HG03135 (cell line): ENCODE data around the gene KRT35.

ENCODE experiments used
- ATAC-seq: cut with Tn5 transposase; IDR thresholded peaks from one replicate; pipeline ENCODE4 v1.9.1; 2021; ENCODE audit warnings: mild to moderate bottlenecking, moderate library complexity; ENCODE audit not compliant: unreplicated experiment

Gene KRT35

GRCh38 chr17:41490000-41490990, 9.3 kb upstream of the KRT35 start:
- no peak for ATAC-seq

- ATAC-seq: no peak
Observed at GRCh38 chr17:41489531-41489930, 8.6 kb upstream of the KRT35 start, which contains the start of gene KRT36. Gene KRT36 (minus strand): TSS chr17:41489910. CDS start chr17:41489864, 46 bp downstream.

- no peak for ATAC-seq
Observed at GRCh38 chr17:41486809-41487530, 6.0 kb upstream of the KRT35 start.

GRCh38 chr17:41486316-41486715, 5.4 kb upstream of the KRT35 start:
- no peak for ATAC-seq

DNA sequence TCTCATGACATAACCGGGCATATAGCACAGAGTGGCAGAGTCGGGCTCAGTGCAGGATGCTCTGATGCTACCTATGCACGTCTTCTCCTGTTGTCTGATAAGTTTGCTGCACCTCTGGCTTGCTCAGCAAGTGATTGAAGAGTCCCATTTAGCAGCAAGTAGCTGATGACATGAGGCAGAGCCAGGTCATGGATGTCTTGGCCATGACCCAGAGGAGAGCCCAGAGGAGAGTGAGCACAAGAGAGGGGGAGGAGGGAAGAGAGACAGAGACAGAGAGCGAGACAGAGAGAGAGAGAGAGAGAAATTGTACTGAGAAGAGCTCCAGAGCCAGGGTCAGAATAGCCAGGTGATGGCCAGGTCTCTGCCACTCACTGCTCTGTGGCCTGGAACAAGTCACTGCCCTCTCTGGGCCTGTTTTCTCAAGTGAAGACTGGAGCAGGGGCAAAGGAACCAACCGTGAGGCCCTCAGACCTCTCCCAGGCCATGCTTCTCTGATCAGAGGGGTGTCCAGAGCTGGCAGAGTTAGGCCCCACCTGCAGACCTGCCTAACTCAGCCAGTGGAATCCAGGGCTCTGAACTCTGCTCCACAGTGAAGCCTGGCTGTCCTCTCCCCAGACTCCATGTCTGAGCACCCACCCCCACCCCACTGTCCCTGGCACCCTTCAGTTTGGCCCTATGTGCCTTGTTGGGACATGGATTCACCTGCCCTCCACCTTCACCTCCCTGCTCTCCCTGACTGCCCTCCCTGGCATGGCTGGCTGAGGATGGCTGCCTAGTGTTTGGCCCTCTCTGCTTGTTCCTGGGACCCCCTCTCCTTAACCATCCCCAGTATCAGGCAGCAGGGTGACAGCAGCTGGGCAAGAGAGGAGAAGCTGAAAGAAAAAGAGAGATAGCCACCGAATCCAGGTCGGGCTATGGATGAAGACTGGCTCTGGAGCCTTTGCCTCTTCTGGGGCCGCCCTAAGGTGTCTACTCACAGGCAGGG, 4.3 kb upstream of the KRT35 start:
- ATAC-seq: no peak

DNA sequence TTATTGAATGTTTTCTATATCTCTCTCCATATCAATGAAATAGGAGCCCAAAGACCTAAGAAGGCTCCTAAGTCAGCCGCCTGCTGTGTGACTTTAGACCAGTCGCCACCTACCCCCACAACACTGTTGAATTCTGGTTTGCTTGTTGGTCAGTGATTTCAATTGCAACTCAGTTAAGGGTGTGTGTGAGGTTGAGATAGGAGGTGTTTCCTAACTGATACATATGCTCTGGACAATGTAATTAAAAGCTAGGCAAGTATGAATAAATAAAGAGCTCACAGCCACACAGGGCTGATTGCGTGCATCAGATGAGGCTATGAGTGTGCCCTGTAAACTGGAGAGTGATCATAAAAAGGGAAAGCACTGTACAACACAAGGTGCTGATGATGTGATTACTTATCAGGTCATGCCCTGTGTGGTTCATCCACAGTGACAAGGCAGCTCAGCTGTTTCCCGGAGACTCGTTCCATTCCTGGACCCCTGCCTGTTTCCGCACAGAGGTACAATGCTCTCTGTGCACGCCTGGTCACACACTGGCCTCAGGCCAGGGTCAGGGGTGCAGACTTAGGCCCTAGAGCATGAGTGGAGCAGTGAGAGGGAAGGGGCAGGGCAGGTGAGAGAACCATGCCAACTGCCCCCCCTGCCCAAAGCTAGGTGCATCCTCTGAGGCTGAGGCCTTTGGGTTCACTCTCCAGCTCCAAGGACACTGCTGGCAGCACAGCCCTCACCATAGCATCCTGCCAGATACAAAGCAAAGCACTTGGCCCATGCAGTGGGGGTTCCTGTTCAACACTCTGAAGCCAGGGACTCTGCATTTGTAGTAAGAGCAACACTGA, 3.3 kb upstream of the KRT35 start:
- ATAC-seq: no peak

DNA sequence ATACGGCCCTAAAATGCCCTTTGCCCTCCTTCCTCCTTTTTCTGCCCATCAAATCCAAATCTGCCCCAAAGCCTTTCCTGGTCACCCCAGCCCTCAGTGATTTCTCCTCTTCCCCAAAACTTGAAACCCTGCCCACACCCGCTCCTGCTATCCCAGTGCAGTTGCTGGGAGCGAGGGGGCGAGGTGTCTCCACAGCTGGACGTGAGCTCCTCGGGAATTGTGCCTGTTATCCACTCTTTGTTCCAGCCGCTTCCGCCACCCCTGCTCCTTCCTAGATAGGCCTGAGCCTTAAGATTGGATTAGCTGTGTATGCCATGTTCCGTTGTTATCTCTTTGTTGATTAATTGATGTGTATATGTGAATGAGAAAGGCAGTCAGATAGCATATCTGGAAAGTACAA, 2.6 kb upstream of the KRT35 start:
- ATAC-seq: no peak

DNA sequence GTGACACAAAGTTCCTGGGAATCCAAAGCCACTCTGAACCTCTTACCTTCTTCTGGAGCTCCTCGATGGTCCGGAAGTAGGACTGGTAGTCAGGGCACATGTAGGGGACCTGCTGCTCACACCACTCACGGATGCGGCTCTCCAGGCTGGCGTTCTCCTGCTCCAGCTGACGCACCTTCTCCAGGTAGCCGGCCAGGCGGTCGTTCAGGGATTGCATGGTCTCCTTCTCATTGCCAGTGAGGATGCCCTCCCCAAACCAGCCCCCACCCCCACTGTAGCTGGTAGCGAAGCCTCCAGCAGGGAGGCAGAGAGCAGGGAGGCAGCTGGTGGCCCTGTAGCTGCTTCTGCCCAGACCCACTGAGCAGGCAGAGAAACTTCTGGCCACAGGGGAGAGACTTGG, 370 bp downstream of the KRT35 start:
- no peak for ATAC-seq

DNA sequence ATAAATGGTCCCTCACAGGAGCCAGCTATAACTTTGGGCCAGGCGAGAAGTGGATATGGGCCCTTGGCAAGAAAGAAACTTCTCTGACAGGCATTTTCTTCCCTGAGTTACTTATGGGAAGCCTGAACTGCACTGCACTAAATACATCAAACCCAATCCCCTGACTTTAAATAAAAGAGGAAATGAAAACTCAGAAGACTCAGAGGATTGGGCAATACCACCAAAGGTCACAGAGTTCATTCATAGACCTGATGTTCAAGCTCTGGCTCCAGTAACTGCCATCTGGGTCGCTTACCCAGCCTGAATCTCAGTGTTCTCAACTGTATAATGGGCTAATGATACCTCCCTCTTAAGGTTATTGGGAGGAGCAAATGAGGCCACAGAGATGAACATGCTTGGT, 815 bp downstream of the KRT35 start:
- no peak for ATAC-seq

DNA sequence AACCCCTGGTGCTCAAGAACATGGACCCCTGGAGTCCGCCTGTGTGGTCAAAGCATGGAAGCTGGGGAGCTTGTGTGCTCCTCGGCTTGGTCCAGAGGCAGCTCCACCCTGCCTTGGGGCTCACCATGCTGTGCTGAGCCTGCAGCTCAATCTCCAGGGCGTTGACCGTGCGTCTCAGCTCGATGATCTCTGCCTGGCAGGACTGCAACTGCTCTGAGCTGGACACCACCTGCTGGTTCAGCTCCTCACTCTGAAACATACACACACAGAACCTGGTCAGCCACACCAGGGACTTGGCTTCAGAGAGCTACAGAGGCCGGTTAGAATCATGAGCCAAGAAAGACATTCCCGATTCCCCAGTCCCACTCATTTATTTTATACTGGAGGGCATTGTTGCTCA, 2.7 kb downstream of the KRT35 start:
- no peak for ATAC-seq

DNA sequence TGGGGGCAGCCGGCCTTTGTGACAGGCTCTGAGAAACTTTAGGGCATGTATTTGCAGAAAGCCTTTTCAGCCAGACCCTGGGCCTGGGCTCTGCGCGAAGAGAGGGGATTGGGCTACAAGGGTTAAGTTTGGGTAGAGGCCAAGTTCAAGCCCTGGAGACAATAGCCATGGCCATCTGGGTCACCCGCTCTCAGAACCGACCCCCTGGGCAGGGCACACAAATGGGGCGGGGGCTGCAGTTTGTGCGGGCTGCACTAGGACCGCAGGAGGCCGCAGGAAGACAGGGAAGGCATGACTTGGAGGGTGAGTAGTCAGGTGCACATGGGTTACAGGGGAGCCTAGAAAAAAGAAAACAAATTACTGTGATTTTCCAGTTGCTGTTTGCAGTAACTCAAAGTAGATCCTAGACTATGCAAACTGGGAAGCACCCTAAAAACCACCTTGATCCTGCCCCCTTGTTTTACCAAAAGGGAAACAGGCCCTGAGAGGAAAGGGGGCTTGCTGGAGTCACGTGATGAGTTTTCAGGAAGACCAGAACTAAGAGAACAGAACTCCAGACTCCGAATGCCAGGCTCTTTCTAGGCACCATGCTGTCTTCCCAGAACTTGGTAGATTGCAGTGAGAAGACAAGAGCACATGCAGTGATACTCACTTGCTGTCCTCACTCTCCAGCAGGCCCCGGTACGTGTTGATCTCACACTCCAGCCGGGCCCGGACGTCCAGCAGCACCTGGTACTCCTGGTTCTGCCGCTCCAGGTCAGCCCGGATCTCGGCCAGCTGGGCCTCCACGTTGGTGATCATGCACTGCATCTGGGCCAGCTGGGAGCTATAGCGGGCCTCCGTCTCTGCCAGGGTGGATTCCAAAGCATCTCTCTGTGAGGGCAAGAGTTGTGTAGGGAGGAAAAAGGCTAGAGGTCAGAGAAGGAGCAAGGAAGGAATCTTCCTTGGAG, 3.8 kb downstream of the KRT35 start:
- ATAC-seq: no peak

- no peak for ATAC-seq
Observed at GRCh38 chr17:41475421-41475820, 5.5 kb downstream of the KRT35 start.

GRCh38 chr17:41474863-41475262, 6.1 kb downstream of the KRT35 start:
- ATAC-seq: no peak

- ATAC-seq: no peak
Observed at GRCh38 chr17:41468346-41468745, 12.6 kb downstream of the KRT35 start.

- ATAC-seq: no peak
Observed at GRCh38 chr17:41467561-41467960, 13.4 kb downstream of the KRT35 start.

DNA sequence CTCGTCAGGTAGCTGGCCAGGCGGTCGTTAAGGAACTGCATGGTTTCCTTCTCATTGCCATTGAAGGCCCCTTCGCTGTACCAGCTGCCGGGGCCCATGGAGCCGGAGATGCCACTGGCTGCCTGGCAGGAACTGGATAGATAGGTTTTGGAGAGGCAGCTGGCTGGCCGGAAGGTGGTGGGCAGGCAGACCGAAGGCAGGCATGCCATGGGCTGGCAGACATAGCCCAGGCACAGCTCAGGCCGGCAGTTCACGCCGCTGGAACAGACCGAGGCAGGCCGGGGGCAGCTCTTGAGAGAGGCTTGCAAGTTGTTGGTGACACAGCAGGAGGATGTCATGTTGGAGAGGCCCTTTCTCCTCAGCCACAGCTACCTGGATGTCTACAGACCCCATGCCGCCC, 14.0 kb downstream of the KRT35 start, which contains the start of gene KRT32:
KRT32 (minus strand) TSS at position 399 of the 400 bp plus-strand sequence; CDS start at position 338, 61 bp downstream.
- ATAC-seq: no peak

GRCh38 chr17:41464682-41465081, 16.3 kb downstream of the KRT35 start:
- ATAC-seq: no peak

DNA sequence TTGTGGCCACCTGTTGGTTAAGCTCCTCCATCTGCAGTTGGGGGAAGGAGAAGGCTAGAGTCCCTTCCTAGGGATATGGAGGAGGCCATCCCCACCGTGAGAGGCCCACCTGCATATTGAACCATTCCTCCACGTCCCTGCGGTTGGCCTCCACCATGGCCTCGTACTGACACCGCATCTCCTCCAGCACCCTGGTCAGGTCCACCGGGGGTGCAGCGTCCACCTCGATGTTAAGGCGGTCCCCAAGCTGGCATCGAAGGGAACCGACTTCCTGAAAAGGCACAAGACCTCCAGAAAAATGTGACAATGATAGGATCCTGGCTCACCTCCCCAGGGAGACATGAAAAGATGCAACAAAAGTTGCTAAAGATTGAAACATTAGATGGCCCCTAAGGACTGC, 16.8 kb downstream of the KRT35 start:
- ATAC-seq: no peak

DNA sequence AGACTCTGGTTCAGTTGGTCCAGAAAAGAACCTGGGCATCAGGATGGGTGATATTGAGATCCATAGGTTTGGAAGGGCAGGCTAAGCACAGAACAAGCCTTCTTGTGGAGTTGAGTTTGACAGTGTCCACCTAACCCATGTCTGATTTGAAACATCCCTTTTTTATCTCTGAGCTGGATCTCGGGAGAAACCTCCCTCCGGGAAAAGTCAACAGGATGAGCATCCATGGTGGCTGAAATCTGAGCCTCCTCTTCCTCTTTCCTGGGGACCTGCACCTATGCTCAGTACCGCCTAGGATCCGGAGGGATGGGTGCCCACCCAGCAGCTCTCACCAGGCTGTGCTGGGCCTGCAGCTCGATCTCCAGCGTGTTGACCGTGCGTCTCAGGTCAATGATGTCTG, 17.2 kb downstream of the KRT35 start:
- ATAC-seq: no peak
